GM18505 (cell line): ENCODE measurements around the gene DGCR8.

Source experiments
- ATAC-seq: cut with Tn5 transposase; IDR thresholded peaks from one replicate; pipeline ENCODE4 v1.9.1; 2021; ENCODE audit not compliant: unreplicated experiment
- POLR2A ChIP-seq: IDR thresholded peaks from 4 replicates; pipeline ENCODE4 v1.6.1; 2011; ENCODE audit warnings: borderline replicate concordance; ENCODE audit not compliant: insufficient read depth, insufficient read length; ENCODE audit errors: extremely low read depth

The DGCR8 gene

DNA sequence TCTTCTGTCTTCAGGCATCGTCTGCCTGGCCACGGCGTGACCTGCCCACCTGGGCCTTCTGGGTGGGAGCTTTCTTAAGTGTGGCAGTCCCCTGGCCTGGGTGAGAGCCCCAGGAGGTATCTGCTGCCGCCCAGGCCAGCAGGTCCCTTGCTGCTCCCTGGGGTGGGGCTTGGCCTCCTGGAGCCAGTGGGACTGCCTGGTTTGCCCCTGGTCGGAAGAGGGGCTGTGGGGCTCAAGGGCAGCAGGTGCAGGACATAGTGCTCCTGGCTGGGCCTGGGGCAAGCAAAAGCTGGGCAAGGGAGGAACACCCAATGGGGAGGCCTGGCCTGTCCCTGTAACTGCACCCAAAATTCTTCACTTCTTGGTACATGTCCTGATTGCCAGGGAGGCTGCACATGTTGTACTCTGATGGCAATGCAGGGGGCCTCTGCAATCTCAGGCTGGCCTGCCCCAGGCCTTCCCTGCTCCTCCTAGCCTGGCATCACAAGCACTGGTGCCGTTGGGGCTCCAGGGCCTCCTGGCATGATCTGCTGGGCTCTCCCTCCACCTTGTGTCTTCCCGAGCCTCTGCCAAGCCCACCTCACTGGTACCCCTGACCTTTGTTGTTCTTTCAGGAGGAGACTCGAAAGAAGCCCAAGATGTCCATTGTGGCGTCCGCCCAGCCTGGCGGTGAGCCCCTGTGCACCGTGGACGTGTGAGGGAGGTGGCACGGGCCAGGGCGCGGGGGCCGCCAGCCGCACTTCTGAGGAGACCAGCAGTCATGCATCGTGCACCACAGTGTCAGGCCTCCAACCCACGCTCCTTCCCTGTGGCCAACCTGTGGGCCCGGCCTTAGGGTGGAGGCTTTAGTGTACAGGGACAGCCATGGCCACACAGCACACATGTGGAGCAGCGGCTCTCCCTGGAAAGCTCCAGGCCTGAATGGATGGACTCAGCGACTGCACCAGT is 29.6 kb downstream of the DGCR8 start:
- peak; percentile 21 for TF ChIP-seq POLR2A
- no peak for ATAC-seq

GRCh38 chr22:20110359-20110985 is 30.4 kb downstream of the DGCR8 start:
- TF ChIP-seq POLR2A, result peak; percentile 10
- ATAC-seq, result no peak

DNA sequence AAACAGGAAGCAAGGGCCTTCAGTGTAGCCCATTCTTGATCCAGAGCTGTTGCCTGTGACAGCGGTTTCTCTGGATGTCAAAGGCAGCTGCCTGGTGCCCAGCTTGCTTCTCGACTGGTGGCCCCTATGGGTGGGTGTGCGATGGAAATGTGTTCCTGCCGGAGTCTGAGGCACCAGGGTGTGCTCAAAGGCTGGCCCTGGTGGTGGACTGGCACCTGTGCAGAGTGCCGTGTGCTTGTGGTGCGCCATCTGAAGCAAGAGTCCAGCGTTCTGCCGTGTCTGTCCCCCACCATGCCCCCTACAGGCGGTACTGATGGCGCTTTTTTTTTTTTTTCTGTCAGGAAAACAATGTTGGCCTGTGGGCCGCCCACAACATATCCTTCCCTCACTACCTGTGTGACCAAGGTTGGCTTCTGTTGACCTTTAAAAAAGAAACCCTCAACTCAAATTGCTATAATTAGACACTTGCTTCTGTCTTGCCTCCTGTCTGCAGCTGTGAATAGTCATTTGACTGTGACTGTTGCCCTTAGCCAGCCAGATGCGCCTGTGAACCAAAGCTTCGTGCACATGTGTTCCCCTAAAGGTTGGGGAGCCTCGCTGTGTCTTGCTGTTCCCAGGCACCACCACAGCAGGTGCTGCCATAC is 31.1 kb downstream of the DGCR8 start:
- ATAC-seq, result no peak
- TF ChIP-seq POLR2A, result peak; percentile 36

DNA sequence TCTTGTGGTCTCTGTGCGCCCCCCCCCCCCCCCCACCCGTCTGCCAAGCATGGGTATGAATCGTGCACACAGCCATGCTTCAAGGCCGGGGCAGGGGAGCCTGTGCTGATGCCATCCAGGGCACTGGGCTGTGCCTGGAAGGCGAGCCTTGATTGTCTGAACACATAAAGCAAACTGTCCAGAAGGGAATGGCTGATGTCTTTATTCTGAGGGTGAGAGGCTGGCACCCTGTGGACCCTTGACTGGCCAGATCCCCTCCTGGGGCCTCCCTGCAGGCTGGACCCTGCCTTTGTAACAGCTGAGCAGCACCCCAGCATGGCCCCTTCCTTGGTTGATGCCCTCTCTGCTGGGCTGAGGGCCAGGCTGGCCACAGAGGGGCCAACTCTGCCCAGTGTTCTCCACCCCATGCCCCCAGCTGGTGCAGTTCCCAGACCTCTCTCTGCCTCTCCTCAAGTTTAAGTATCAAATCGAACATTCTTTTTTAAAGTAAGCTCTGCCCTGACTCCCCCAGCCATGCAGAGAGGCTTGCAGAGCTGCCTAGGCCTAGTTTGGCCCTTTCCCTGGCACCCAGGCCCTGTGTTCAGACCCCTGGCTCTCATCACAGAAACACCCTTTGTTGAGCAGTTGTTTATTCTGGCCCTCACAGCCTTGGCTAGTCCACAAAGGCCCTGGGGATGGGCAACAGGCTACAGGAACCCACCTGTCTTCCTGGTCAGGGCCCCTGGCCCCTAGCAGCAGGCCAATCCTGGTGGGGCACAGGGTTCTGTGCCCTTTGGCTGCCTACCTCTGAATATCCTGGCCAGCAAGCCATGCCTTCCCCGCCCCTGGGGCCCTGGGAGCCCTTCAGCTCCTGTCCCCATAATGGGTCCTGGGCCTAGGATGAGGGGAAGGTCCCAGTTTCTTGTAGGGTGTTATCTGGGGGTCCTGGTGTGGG is 31.9 kb downstream of the DGCR8 start:
- no peak for ATAC-seq
- no peak for TF ChIP-seq POLR2A

DNA sequence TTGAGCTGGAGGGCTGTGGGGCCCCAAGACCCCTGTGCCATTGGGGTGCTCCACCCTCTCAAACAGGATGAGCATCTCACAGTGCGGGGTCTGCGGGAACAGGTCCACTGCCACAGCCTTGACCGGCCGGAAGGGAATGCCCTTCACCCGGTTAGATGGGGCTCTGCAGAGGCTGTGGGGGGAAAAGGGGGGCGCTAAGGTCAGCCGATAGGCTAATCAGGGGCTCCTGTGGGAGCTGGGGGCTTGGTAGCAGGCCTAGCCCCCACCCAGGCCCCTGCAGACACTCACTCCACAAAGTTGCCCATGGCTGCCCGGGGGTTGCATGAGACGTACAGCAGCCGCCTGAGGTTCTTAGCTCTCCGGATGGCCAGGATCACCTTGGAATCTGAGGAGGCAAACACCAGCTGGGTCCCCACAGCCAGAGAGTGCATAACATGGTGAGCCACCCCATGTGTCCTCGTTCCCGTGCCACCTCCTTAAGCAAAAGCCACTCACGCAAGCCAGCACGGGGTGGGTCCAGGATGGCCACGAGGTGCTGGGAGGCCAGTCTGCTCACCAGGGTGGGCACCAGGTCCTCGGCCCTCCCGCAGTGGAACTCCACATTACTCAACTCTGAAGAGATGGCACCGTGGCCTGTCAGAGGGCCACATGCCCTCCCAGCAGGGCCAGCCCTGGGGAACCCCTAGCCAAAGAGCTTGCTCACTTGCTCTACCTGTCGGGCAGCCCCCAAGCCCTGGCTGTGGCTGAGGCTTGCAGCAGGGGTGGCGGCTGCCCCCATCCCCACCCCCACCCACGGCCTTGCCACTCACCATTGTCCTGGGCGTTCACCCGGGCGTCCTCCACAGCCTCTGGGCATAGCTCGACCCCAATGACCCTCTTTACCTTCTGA is 32.8 kb downstream of the DGCR8 start:
- no peak for ATAC-seq
- TF ChIP-seq POLR2A, result no peak

DNA sequence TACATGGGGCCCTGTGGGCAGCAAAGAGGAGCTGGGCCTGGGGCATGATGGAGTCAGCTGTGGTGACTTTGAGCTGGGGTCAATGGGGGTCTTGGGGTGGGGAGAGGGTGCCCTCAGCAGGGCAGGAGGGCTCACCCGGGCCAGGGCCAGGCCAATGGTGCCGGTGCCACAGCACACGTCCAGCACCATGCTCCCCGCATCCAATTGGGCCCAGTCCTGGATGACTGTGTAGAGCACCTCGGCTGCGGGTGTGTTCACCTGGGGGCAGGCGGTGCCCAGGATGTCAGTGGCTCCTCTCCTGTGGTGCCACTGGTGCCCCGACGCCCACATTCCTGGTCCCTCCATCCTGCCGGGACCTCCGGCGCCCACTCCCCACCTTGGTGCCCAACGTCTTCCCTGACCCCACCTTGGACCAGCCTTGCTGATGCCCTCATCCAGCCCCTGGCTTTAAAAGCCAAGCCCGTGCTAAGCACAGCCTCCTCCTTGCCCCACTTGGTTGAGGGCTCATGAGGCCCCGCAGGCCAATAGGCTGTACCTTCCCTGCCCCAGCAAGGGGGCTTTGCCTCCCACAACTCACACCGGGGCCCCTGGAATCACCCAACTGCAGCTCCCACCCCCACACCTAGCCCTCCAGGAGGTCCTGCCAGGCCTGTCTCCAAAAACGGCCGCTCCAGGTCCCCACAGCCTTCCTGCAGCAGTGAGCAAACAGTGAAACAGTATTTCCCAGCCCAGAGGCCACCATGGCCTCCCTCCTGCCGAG is 33.7 kb downstream of the DGCR8 start:
- no peak for TF ChIP-seq POLR2A
- ATAC-seq, result no peak

DNA sequence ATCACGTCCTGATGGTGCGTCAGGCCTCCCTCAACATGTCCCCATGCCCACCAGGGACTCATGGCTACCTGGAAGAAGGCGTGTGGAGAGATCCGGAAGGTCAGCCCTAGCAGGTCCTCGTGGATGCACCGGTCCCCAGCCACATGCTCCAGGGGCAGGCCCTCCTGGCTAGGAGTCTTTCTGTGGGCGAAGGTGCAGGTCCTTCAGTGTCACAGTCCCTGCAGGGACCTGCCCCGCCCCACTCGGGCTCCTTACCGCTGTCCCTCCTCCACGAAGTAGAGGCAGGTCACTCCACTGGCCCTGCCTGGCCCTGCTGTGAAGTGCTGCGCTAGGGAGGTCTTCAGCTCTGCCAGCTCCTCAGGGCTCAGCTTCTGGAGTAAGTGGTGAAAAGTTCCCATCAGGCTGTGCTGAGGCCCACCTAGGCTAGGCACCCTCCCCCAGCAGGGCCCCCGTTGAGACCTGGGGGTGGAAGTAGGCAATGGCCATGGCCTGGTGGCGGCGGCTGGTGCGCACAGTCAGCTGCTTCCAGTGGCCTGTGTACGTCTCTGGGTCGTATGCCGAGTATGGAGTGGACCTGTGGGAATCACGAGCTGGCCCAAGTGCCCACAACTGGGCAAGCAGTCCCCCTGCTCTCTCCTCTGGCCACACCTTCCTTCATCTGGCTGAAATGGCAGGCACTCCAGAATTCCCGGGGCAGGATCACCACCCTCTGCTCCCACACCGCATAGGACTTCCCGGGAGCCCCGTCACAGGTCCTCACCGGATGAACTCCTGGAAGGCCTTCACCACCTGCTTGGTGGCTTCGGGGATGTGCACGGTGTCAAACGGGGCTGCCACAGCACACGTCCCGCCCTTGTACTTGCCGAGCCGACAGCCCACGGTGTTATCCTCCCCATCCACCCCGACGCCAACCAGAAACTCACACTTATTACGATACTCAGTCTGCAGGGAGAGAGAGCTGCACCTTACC is 34.8 kb downstream of the DGCR8 start:
- no peak for TF ChIP-seq POLR2A
- no peak for ATAC-seq

DNA sequence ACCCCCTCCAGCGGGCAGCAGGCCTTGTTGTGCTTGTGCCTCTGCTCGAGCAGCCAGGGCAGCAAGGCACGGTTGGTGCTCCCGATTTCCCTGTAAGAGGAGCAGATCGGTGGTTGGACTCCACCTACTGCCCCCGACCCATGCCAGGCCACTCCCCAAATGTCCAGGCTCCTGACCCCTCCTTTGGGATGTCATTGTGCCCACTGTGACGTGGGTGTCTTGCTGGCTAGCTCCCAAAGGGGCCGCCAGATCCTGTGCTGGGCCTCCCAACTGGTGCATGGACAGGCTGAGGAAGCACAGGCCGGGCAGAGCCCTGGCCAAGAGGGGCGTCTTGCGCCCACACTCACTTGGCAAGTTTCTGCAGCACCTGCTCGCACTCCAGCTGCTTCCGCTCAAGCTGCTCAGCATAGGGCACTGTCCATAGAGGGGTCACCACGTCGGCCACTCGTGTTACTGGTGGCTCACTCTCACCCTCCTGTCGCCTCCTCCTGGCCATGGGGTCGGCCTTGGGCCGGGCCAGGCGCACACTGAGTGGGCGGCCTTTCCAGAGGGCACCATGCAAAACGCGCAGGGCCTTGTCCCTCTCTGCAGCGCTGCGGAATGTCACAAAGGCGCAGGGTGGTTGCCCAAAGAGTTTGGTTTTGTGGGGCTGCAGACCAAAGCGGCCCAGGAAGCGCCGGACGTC is 35.8 kb downstream of the DGCR8 start, which contains the start of gene RANBP1:
RANBP1 (plus strand) TSS at position 414 of the 685 bp plus-strand sequence; CDS start at position 495, 81 bp downstream.
- no peak for TF ChIP-seq POLR2A
- no peak for ATAC-seq

DNA sequence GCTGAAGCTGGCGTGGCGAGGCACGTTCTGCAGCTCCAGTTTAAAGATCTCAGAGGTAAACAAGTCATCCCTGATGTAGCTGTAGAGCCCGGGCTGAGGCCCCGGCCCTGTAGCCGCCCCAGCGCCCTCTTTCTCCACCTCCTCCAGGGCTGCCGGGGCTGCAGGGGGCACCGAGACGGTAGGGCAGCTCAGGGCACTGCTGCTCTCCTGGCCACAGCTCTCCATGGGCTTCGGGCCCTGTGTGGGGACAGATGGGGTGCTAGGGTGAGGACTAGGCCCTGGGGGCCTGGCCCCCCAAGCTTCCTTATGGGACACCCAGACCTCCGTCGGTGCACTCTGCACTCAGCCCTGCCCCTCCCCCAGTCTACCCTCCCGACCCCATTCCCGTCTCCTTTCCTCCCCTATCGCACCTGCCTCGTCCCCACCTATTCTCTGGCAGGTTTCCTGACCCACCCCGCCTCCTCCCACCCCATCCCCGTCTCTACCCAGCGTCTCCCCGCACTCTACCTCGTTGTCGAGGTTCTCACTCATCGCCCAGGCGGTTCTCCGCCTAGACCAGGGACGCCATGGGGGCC is 36.4 kb downstream of the DGCR8 start:
- ATAC-seq, result no peak
- TF ChIP-seq POLR2A, result no peak
